ENCODE results near the gene CLDN9.

Gene CLDN9

DNA sequence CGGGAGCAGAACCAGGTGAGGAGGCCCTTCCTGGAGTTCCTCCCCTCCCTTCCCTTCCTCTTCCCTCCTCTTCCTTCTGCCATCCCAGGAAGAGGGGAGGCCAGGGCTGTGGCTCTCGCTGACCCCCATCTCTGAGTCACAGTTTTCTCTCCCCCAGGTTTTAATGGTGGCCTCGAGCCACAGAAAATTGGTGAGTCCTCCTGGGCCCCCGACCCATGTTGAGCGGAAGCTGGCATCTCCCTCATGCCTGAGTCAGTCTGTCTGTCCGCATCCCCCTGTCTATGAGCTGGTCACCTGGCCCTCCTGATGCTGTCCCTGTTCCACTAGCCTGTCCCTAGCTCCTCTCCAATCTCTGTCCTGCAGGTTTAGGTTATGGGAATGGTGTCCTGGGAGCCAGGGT lies 12.8 kb upstream of the CLDN9 start:
- DNase-seq: no peak

DNA sequence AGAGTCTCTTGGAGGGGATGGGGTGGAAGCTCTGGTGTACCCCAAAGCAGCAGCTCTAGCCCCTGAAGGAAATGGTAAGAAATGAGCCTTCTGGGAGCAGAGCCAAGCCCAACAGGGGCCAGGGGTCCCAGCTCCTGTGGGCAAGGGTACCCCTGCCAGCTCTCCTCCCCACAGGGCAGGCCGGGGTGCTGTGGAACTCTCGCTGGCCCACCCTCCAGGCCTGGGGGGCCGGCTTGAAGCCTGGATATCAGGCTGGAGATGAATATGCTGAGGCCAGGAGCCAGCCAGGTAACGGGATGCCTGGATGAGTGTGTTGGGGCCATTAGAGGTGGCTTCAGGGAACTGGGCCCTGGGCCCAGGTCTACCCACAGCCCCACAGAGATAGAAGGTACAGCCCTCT lies 12.2 kb upstream of the CLDN9 start:
- no peak for DNase-seq

DNA sequence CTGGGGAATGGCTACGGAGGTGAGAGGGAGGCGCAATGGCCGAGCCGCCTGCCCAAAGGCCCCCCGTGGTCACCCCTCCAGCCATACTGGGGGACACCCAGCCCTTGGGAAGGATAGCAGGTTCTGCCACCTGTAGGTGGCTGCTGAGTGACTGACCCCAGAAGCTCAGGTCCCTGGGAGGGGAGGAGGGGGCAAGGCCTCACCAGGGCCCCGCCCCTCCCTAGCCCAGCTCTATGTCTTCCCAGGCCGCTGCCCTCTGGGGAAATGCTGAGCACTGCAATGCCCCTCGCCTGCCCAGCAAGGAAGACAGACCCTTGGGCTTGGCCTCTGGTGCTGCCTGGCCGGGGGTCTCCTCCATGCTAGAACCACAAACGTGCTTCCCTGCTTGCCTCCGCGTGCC lies 11.4 kb upstream of the CLDN9 start:
- DNase-seq: no peak

DNA sequence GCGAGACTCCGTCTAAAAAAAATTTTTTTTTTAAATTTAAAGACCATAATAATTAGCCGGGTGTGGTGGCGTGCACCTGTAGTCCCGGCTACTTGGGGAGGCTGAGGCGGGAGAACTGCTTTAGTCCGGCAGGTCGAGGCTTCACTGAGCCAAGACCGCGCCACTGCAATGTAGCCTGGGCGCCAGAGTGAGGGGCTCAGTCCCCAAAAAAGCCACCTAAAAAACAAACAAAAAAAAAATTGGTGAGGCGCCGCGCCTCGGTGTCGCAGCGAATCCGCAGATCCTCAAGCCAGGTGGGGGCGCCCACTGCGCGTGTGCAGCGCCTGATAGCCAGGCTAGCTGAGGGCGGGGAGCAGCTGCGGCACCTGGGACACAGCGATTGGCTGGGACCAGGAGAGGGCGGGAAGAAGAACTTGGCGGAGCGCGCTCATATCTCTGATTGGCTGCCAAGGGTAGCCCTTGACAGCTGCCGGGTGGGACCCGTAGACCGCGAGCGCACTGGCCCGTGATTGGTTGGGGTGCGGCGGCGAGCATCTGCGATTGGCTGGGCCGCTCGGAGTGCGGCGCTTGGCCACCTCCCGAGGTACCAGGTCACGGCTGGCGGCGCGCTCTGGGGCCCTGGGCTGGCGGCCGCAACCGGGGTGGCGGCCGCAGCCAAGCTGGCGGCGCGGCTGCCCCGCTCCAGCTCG lies 9.0 kb upstream of the CLDN9 start:
- peak; percentile 97 to 99 for DNase-seq

DNA sequence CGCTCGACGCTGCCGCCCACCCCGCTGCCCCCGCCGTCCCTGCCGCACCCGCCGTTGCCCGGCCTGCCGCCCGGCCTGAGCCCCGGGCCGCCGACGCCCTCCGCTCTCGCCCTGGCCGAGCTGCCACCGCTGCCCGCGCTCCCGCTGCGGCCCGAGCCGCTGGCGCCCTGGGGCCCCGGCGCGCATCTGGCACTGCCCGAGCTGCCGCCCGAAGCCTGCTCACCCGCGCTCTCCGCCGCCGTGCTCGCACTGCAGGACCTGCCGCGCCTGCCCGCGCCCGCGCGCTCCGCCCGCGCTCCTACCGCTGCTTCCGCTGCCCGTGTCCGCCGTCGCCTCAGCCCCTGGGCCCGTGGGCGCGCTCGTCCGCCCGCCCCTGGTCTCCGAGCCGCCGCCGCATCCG lies 8.4 kb upstream of the CLDN9 start:
- no peak for DNase-seq

DNA sequence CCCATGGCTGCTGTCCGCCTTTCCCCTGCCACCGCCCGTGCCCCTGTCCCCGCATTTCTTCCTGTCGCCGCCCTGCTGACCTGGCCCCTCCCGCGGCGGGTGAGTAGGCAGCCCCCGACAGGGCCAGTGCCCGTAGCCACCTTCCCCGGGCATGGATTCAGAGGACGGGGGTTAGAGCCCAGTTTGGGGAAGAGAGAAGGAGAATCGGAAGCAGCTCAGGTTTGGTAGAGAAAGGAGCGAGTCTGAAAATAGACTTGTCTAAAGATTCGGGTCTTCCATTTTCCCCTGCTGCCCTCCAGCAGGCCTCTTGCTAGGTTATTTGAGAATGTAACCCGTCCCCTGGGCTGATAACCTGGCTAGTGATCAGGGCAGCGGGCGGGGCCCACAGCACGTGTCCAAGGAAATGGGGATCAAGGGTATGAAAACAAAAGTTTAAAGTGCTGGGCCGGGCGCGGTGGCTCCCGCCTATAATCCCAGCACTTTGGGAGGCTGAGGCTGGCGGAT lies 7.9 kb upstream of the CLDN9 start:
- peak in 1 of 2 donors; percentile 10 for DNase-seq

DNA sequence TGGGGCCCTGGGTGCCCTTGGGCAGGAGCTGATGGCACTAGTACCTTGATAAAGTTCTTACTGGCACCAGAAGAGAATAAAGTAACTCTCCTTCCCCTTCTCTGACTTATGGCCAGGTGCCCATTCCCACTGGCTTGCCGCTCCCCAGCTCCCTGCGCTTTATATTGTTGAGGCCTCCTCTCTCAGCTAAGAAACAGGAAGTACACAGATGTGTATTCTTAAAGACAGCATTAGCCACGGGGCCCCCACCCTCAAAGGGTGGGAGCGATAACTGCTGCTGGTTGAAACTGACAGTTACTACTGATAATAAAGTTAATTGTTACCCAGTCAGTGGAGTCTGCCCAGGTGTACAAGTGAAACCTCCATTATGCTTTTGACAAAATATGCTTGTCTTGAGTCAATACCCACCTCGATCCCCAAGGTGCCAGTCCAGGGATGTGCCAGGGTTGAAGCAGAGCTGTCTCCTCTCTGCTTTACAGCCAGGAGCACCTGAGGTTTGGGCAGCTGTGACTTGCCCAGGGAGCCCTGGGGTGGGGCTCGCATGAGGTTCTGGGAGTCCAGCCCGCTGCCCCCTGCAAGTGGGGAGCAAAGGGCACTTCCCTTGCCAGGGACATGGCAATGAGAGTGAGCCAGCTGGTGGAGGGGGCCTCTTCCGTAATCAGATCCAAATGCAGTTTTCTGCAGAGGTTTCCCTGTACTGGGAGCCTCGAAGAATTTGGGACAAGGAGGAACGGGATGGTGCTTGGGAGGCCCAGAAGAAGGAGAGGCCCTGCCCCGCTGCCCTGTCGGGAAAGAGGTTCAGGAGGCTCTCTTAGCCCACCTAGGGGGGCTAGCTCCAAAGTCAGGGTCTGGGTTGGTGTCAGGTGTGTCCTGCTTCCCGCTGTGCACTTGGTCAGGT lies 5.4 kb upstream of the CLDN9 start:
- DNase-seq: no peak

DNA sequence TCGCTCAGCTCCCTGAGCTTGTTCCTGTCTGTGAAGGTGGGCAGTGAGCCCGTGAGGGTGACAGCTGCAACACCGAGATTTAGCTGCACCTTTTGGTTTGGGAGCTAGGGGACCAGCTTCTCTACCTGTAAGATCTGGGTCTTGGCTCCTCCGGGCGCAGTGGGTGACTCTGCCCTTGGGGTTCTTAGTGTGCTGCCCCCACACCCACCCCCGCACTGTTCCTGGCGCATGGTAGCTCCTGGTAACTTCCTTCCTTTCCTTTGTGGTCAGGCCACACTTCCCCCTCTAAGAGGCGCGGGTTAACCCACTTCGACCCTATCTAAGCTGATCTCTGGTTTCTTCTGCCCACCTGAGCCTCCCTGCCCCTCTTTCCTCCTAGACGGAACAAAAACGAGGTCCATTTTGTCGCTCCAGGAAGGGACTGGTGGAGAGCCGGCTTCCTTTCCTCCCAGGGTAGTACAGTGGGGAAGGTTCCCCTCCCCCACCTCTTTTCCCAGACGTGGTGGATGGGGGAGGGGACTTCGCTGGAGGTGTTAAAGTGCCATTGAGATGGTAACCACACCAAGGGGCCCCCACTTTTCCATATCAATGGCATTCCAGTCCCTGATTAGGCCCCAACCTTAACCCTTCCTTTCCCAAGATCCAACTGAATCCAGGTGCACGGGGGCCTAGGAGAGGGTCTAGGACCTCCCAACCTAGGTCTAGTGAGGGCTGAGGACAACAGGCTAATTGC lies 4.6 kb upstream of the CLDN9 start:
- DNase-seq: peak; percentile 50 to 54

DNA sequence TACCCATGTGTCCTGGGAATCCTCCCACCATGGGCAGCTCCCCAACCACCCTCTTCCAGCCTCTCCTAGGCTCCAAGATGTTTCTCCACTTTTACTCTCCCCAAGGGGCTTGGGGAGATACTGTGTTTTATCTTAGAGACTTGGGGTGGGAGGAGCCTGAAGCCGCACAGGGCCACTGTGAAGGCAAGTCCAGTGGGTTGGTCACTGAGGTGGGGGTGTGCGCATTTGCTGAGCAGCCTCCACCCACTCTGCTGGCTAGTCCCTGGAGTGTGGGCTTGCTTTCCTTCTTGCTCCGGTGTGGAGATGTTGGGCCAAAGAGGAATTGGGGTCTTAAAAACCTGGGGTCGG lies 4.1 kb upstream of the CLDN9 start:
- no peak for DNase-seq

DNA sequence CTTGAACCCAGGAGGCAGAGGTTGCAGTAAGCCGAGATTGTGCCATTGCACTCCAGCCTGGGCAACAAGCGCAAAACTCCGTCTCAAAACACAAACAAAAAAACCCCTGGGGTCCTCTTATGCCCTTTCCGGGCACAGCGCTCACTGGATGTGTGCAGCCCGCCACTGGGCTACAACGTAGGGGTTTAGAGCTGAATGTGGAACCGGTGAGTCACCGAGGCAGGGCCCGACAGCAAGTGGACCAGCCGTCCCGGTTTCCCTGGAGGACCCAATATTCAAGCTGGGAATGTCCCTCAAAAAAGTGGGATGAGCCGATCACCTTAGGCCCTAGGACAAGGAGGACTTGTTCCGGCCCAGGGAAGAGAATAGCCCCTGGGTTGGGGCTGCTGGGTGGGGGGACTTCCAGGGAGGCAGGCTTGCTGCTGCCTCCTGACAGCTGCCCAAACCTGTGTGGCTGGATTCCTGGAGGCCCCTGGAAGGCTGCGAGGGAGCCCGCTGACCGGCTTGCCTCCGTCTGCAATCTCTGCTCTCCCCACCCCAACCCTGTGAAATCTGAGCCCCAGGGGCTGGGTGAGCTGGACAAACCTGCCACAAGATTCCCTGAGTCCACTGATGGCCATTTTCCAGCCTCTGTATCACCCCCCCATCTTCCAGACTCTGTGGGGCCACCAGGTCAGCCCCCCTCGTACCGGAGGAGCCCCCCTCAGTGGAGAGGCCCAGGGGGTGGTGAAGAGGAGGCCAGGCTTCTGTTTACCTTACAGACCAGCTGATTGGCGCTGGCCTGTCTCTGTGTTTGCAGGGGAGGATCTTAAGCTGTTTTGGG lies 2.9 kb upstream of the CLDN9 start:
- DNase-seq: no peak

DNA sequence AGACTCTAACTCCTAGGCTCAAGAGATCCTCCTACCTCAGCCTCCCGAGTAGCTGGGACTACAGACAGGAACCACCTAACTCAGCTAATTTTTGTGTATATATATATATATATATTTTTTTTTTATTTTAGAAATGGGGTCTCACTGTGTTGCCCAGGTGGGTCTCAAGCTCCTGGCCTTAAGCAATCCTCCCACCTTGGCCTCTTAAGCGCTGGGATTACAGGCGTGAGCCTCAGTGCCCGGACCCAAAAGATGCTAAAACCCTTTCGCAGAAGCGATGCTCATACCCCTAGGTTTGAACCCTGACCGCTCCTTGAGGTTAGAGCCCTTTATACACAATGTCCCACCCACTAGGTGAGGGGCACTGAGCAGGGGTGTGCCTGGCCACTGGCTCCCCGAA lies 2.2 kb upstream of the CLDN9 start:
- no peak for DNase-seq

DNA sequence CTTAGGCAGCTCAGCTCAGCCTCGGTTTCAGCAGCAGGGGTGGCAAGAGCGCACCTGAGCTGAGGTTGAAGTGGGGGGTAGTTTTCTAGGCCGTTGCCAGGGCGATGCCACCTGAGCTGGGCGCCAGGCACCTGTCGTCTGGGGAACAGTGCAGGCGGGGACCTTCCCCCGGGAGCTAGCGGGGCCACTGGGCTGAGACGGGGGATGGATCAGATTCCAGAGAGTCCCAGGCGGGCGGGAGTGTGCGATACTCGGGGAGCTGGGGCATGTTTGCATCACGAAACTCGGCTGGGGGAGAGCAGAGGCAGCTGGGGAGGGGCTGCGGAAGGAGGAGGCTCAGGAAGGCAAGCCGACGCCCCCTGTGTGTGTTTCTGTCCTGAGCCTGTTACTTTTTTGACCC lies 477 bp upstream of the CLDN9 start:
- DNase-seq: no peak

DNA sequence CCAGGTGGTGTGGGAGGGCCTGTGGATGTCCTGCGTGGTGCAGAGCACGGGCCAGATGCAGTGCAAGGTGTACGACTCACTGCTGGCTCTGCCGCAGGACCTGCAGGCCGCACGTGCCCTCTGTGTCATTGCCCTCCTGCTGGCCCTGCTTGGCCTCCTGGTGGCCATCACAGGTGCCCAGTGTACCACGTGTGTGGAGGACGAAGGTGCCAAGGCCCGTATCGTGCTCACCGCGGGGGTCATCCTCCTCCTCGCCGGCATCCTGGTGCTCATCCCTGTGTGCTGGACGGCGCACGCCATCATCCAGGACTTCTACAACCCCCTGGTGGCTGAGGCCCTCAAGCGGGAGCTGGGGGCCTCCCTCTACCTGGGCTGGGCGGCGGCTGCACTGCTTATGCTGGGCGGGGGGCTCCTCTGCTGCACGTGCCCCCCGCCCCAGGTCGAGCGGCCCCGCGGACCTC lies 798 bp downstream of the CLDN9 start:
- DNase-seq: no peak

DNA sequence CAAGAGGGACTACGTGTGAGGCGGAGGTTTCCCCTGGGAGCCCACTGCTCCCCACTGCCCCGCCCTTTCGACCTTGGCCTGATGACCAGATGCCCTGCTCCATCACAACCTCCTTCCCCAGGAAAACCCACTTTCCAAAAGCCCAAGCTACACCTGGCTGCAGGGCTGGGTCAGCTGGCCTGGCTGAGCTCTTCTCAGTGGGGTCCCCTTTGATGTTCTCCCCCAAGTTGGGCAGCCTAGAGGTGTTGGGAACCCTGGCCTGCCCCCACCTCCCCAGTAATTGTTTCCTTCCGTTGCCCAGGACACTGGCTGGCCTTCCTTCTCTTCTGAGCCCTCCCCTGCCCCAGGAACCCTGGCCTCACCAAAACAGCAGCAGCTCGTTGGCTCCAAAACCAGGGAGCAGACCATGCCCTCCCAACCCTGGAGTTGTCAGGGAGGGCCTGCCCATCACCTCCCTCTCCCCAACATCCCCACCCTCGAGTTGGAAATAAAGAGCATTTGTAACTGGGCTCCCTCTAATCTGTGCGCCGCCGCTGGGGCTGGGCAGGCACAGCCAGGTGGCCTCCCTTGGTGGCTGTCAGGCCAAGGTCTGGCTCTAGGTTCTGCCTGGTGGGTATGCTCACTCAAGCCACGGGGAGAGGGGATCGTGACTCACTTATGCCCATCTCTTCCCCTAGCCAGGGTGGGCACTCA lies 1.4 kb downstream of the CLDN9 start:
- no peak for DNase-seq

DNA sequence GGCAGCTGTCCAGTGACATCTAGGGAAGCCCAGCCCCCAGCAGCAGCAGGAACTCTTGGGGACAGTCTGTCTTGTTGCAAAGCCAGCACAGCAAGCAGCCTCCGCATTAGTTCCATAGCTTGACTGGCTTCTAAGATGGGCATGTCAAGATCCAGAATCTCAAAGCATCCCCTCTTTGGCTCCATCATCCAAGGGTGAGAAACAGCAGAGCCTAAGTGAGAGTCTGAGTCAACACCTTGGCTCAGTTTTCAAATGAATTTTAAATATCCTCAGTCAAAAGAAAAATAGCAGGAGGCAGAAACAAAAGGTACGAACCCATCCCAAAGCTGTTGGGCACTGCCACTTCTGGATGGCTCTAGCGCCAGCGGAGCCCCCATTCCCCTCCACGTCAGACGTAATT lies 2.2 kb downstream of the CLDN9 start:
- DNase-seq: no peak

DNA sequence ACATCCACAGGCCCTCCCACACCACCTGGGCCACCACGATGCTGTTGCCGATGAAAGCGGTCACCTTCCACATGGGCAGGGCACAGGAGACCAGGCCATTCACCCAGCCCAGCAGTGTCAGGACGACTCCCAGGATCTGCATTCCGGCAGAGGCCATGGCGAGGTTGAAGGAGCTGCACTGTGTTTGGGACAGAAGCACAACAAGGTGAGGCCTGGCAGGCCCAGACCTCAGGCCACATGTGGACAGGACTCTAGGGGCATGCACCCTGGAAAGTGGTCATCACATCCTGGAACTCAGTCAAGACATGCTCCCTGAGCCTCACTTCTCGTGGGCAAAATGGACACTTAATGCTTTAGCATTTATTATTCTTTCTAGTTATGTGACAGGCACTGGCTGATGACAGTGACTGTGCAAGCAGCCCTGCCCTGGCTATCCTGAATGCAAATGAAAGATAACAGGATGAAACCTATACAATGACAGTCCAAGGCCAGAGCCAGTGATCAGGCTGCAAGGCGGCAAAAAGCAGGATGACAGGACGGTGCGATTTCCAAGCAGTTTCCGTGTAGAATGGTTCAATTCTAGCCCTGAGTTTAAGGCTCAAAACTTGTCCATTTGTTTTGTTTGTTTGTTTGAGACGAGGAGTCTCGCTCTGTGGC lies 3.3 kb downstream of the CLDN9 start:
- DNase-seq: no peak

DNA sequence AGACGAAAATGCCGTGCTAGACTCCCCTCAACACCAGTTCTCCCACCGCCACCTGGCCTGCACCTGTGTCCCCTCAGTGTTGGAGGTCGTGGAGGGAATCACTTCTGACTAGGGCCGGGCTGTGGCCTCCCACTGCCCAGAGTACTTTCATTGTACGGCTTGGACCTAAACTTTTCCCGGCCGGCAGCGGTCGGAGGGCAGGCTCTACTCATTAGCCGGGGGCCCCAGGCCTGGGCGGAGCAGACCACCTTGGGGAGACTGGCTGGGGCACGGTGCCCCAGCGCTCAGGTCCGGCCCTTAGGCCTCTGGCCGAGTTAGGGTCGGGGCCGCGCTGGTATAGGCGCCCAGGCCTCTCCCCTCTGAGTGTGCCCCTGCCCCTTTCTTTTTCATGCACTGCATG lies 4.6 kb downstream of the CLDN9 start:
- DNase-seq: no peak

DNA sequence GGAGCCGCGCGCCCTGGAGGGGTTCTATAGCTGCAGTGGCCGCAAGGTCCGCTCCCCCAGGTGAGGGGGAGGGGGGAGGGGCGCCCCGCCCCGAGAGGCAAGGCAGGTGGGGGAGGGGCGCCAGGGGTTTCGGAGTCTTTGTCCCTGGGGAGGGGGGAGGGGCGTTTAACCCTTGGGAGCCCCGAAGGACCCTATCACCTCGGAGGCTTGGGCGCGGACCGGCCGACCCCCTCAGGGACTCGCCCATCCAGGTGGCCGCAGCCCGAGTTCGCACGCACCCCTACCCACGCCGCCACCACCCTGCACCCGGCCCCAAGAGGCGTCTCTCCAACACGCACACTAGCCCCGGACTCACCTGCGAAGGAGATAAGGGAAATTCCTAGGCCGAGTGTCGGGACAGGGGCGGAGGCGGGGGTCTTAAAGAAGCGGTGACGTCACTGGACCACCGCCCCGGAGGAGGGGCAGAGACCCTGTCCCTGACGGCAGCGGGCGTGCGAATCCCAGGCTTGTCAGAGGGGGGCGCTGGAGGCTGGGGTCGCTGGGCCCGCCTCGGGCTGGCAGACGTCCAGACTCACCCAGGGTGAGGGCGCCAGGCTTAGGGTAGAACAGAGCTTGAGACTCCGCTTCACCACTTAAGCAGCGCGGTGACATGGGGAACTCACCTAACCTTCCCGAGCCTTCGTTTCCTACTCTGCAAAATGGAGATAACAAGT lies 5.2 kb downstream of the CLDN9 start, which contains the start of gene CLDN6:
TSS of gene CLDN6 (minus strand) at position 390 of the 713 bp plus-strand sequence. CDS start 2,162 bp downstream, outside the sequence.
- no peak for DNase-seq

DNA sequence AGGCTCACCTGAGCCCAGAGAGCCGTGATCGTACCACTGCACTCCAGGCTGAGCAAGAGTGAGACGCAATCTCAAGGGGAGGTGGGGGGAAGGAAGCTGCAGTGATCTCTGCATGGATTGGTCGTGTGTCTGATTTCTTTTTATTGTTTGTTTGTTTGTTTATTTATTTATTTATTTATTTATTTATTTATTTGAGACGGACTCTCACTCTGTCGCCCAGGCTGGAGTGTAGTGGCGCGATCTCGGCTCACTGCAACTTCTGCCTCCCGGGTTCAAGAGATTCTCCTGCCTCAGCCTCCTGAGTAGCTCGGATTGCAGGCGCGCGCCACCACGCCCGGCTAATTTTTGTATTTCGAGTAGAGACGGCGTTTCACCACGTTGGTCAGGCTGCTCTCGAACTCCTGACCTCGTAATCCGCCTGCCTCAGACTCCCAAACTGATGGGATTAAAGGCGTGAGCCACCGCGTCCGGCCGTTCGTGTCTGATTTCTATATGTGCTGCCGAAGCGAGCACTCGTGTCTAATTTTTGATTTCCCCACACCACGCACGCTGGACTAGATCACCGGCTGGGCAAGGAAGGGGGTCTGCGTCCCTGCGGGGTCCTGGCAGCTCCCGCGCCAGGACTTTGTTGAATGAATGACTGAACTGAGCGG lies 7.0 kb downstream of the CLDN9 start:
- no peak for DNase-seq

DNA sequence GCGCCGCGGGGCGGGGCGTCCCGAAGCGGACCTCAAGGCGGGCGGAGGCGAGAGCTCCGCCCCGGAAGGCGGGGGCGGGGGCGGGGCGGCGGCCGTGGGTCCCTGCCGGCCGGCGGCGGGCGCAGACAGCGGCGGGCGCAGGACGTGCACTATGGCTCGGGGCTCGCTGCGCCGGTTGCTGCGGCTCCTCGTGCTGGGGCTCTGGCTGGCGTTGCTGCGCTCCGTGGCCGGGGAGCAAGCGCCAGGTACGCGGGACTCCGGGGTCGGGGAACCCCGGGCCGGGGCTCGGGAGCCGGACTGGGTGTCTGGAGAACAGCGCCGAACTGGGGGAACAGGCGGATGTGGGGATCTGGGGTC lies 7.5 kb downstream of the CLDN9 start, which contains the start of gene TNFRSF12A:
TSS of gene TNFRSF12A (plus strand) at position 122 of the 357 bp plus-strand sequence. CDS start at position 152, 30 bp downstream.
- DNase-seq: peak; percentile 72 to 85

Data from inflammatory macrophage treated with lipopolysaccharide for 1 hour (primary cell).